GM12878 (cell line): ENCODE results near the gene ARHGEF11. TPM values are rescaled to one million over a fixed set of nuclear protein-coding genes. Genes with fewer than 3 reads are reported as not detected.

ENCODE experiments used
- ATAC-seq: fragments of 200-7000 bp; cut with Tn5 transposase; 3 replicates; pipeline ENCODE4 v1.9.1; 2020; ENCODE audit warnings: mild to moderate bottlenecking, moderate library complexity
- BruUV-seq: library from RNA; stranded (reverse); fragments of 400-500 nt; replicated peaks from 2 replicates; lab custom pipeline; 2021; lab: Mats Ljungman, UMichigan
- CTCF ChIA-PET: fragments of 300-600 bp; sonication (Branson Sonifier 250); formaldehyde crosslinking; extraction: SDS; loops from one replicate; lab custom pipeline; 2021; ENCODE audit warnings: inconsistent platforms; lab: Yijun Ruan, JAX
- POLR2A ChIA-PET: fragments of 350-600 bp; formaldehyde crosslinking; extraction: SDS; loops from one replicate; lab custom pipeline; 2021; ENCODE audit warnings: inconsistent platforms; lab: Charles Lee
- RAD21 ChIA-PET: fragments of 300-600 bp; sonication (Branson Sonifier 250); formaldehyde crosslinking; loops from one replicate; lab custom pipeline; 2023; ENCODE audit warnings: antibody characterized with exemption; ENCODE audit not compliant: unreplicated experiment; lab: Charles Lee
- SMC1A ChIA-PET: fragments of 300-600 bp; sonication (Branson Sonifier 250); formaldehyde crosslinking; loops from one replicate; lab custom pipeline; 2023; ENCODE audit not compliant: unreplicated experiment, uncharacterized antibody; lab: Charles Lee
- DNase-seq: peaks from one replicate; pipeline ENCODE4 v3.0.0-alpha.2; 2011; ENCODE audit warnings: low read depth, low spot score
- FAIRE-seq: peaks from 3 replicates; lab custom pipeline; 2011; peaks lifted over from hg19 to GRCh38; lab: Jason Lieb, UNC
- H2AFZ ChIP-seq: 2 replicates; pipeline ENCODE4 v1.6.0; 2011; ENCODE audit warnings: low read depth, low read length, control low read depth; ENCODE audit not compliant: control insufficient read depth
- H3K27ac ChIP-seq: 2 replicates; pipeline ENCODE4 v1.5.1; 2011; ENCODE audit warnings: control low read depth; ENCODE audit not compliant: control insufficient read depth, insufficient read depth
- H3K27me3 ChIP-seq, 2 experiments: replicated peaks in 1 of 2; 2 replicates each; pipeline versions ENCODE4 v1.6.0 to v1.6.1; 2011; ENCODE audit warnings: low read length in 1 of 2; ENCODE audit not compliant: control insufficient read depth in 2 of 2, insufficient read depth in 2 of 2
- H3K36me3 ChIP-seq, 2 experiments: 2 replicates each; pipeline ENCODE4 v1.5.1; 2011; ENCODE audit warnings: low read length in 1 of 2; ENCODE audit not compliant: control insufficient read depth in 2 of 2, insufficient read depth in 2 of 2
- H3K4me1 ChIP-seq: 2 replicates; pipeline ENCODE4 v1.6.1; 2011; ENCODE audit warnings: mild to moderate bottlenecking, low read length, moderate library complexity, mixed read lengths; ENCODE audit not compliant: control insufficient read depth, insufficient read depth
- H3K4me2 ChIP-seq: 2 replicates; pipeline ENCODE4 v1.6.0; 2011; ENCODE audit warnings: control low read depth; ENCODE audit not compliant: control insufficient read depth, insufficient read depth
- H3K4me3 ChIP-seq: fragments of 200-600 bp; sonication (generic); 2 replicates; pipeline ENCODE4 v1.5.1; 2016
- H3K79me2 ChIP-seq: 2 replicates; pipeline ENCODE4 v1.6.0; 2011; ENCODE audit warnings: low read length; ENCODE audit not compliant: control insufficient read depth, insufficient read depth
- H3K9ac ChIP-seq: 2 replicates; pipeline ENCODE4 v1.8.0; 2011; ENCODE audit warnings: low read length, control low read depth, mixed read lengths; ENCODE audit not compliant: control insufficient read depth, insufficient read depth
- H3K9me3 ChIP-seq: replicated peaks from 3 replicates; pipeline ENCODE4 v1.5.1; 2011; ENCODE audit warnings: mild to moderate bottlenecking, low read length; ENCODE audit not compliant: control insufficient read depth, insufficient read depth
- H4K20me1 ChIP-seq: 2 replicates; pipeline ENCODE4 v1.6.0; 2011; ENCODE audit not compliant: control insufficient read depth, insufficient read depth
- ATF7 ChIP-seq: fragments of 450-650 bp; IDR thresholded peaks from 2 replicates; pipeline ENCODE4 v1.6.1; 2016; ENCODE audit warnings: low read depth, mild to moderate bottlenecking
- MYC ChIP-seq: IDR thresholded peaks from 2 replicates; pipeline ENCODE4 v1.6.1; 2011; ENCODE audit warnings: mild to moderate bottlenecking, low read length, moderate library complexity, inconsistent platforms; ENCODE audit not compliant: insufficient read depth, insufficient replicate concordance, insufficient read length, severe bottlenecking
- PAX5 ChIP-seq: IDR thresholded peaks from 2 replicates; pipeline ENCODE4 v1.6.1; 2011; ENCODE audit warnings: low read depth, low read length, borderline replicate concordance
- RBBP5 ChIP-seq: fragments of 200-600 bp; sonication (generic); conservative IDR thresholded peaks from 2 replicates; pipeline ENCODE4 v1.6.1; 2016
- SP1 ChIP-seq: IDR thresholded peaks from one replicate; pipeline ENCODE4 v1.6.1; 2011; ENCODE audit warnings: low read depth, low read length
- SUPT20H ChIP-seq: IDR thresholded peaks from 2 replicates; pipeline ENCODE4 v1.6.1; 2011; ENCODE audit warnings: low read depth, mild to moderate bottlenecking, low read length, moderate library complexity, borderline replicate concordance; ENCODE audit not compliant: control insufficient read depth
- WGBS: methylation state at CpG from one replicate; pipeline ENCODE4 v1.1.6; 2016; ENCODE audit warnings: low lambda C conversion rate; ENCODE audit not compliant: insufficient replicate concordance, insufficient coverage; ENCODE audit errors: missing lambda C conversion rate; 5-methylcytosine and 5-hydroxymethylcytosine counted together
- in situ Hi-C: fragments of 300-500 bp; cut with MboI; formaldehyde crosslinking; loops from 9 replicates; pipeline ENCODE4 v1.14.3; 2018; ENCODE audit warnings: mixed read lengths
- intact Hi-C: fragments of 100-400 bp; cut with micrococcal nuclease; formaldehyde crosslinking; loops from one replicate; pipeline ENCODE4 v1.14.2; 2022; ENCODE audit not compliant: unreplicated experiment
- polyA plus RNA-seq, 11 experiments: library from polyadenylated mRNA; depleted of rRNA in 4 of 11; unstranded in 6 of 11; stranded (reverse) in 5 of 11; fragments of >200 nt; fragmentation: Nextera tagmentation in 4 of 11; fragmentation: Illumina TruSeq in 1 of 11; extraction: Ambion mirVana in 4 of 11; extraction: Trizol in 1 of 11; gene quantifications; 1 replicate in 1 of 11; 2 replicates in 10 of 11; pipeline versions ENCODE4 v1.2.1 to v1.2.3, GENCODE V29; 2011 to 2016; ENCODE audit warnings: inconsistent platforms in 2 of 11, missing spikeins in 2 of 11, low read depth in 1 of 11
- total RNA-seq, 4 experiments: library from RNA; depleted of rRNA in 3 of 4; stranded (reverse); fragments of >200 nt in 3 of 4; fragmentation: Illumina TruSeq in 1 of 4; extraction: Trizol in 1 of 4; gene quantifications; 2 replicates each; pipeline versions ENCODE4 v1.2.1 to v1.2.3, GENCODE V29; 2013 to 2021
- TF ChIP-seq, protein P1 (sequence below): fragments of 450-650 bp; IDR thresholded peaks from 2 replicates; pipeline ENCODE4 v1.6.1; 2017; ENCODE audit warnings: borderline replicate concordance
- TF ChIP-seq, protein P2 (sequence below): fragments of 450-650 bp; IDR thresholded peaks from 2 replicates; pipeline ENCODE4 v1.6.1; 2017; ENCODE audit warnings: mild to moderate bottlenecking, low read depth, inconsistent platforms; ENCODE audit not compliant: poor library complexity, severe bottlenecking

ARHGEF11 gene
- total and polyA plus RNA-seq, 10 of the 15 experiments (the other 5 are each of a cell fraction or from before 2014, with no cell fraction given): 0.05 to 12.7 (median 1.8) TPM

DNA sequence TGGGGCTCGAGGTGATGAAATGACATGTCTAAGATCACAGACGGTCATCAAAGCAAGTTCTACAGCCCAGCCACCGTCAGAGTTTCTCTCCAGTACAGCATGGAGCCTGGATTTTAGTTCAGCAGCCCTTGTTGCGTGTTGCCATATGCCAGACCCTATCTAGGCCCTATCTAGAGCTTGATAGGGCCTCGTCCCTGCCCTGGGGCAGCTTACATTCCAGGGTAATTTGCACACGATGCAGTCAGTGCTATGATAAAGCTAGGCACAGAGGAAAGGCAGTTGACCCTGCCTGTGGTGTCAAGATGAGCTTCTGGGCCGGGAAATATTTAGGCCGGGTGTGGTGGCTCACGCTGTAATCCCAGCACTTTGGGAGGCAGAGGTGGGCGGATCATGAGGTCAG lies 35.2 kb upstream of the ARHGEF11 start:
- 30% methylated on average over 10 of the region's 10 CpGs for WGBS
- TF ChIP-seq, protein P1, sequence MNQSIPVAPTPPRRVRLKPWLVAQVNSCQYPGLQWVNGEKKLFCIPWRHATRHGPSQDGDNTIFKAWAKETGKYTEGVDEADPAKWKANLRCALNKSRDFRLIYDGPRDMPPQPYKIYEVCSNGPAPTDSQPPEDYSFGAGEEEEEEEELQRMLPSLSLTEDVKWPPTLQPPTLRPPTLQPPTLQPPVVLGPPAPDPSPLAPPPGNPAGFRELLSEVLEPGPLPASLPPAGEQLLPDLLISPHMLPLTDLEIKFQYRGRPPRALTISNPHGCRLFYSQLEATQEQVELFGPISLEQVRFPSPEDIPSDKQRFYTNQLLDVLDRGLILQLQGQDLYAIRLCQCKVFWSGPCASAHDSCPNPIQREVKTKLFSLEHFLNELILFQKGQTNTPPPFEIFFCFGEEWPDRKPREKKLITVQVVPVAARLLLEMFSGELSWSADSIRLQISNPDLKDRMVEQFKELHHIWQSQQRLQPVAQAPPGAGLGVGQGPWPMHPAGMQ: no peak
- TF ChIP-seq, protein P2, sequence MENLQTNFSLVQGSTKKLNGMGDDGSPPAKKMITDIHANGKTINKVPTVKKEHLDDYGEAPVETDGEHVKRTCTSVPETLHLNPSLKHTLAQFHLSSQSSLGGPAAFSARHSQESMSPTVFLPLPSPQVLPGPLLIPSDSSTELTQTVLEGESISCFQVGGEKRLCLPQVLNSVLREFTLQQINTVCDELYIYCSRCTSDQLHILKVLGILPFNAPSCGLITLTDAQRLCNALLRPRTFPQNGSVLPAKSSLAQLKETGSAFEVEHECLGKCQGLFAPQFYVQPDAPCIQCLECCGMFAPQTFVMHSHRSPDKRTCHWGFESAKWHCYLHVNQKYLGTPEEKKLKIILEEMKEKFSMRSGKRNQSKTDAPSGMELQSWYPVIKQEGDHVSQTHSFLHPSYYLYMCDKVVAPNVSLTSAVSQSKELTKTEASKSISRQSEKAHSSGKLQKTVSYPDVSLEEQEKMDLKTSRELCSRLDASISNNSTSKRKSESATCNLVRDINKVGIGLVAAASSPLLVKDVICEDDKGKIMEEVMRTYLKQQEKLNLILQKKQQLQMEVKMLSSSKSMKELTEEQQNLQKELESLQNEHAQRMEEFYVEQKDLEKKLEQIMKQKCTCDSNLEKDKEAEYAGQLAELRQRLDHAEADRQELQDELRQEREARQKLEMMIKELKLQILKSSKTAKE: no peak
- TF ChIP-seq RBBP5 (no peak), SP1 (no peak), MYC (no peak), PAX5 (no peak), SUPT20H (no peak), ATF7 (no peak)
- Histone ChIP-seq H3K9me3 (no peaks in the 10 kb centered on the region), H3K27me3 (no peaks in the 10 kb centered on the region), H4K20me1 (no peaks in the 10 kb centered on the region), H2AFZ (no peak overlapping the region), H3K4me3 (no peak overlapping the region), H3K27ac (no peak overlapping the region), H3K36me3 (no peaks in the 10 kb centered on the region), H3K9ac (no peak overlapping the region), H3K79me2 (no peaks in the 10 kb centered on the region), H3K4me2 (no peak overlapping the region), H3K4me1 (no peaks in the 10 kb centered on the region)
- intact Hi-C loops (no loop called here), in situ Hi-C loops (no loop called here)
- no TSS peak for BruUV-seq
- CTCF ChIA-PET: interaction anchor here (0.7 to 14.4 kb wide), 3 partner anchors 9 to 74 kb away, joined by 3 to 715 read pairs (median 29); no protein-coding TSS in a partner anchor
- SMC1A ChIA-PET: interaction anchor here (0.9 to 2.4 kb wide), 3 partner anchors 10 to 76 kb away, joined by 5 to 11 read pairs (median 9); no protein-coding TSS in a partner anchor
- no peak for DNase-seq
- FAIRE-seq: no peak
- POLR2A ChIA-PET: interaction anchor here (0.6 to 1.0 kb wide), 2 partner anchors 43 to 72 kb away, joined by 3 to 9 read pairs; no protein-coding TSS in a partner anchor
- RAD21 ChIA-PET: interaction anchor here (1.1 kb wide), 1 partner anchor 9 kb away, joined by 5 read pairs; no protein-coding TSS in a partner anchor
- no peak for ATAC-seq
